HG02610 (cell line): ENCODE data around the gene MISP3.
A peak's percentile ranks its signal among the peaks of the same experiment; 100 is the strongest.

ENCODE experiments used
- ATAC-seq: cut with Tn5 transposase; IDR thresholded peaks from one replicate; pipeline ENCODE4 v1.9.1; 2021; ENCODE audit warnings: mild to moderate bottlenecking, moderate library complexity; ENCODE audit not compliant: unreplicated experiment

The MISP3 gene

DNA sequence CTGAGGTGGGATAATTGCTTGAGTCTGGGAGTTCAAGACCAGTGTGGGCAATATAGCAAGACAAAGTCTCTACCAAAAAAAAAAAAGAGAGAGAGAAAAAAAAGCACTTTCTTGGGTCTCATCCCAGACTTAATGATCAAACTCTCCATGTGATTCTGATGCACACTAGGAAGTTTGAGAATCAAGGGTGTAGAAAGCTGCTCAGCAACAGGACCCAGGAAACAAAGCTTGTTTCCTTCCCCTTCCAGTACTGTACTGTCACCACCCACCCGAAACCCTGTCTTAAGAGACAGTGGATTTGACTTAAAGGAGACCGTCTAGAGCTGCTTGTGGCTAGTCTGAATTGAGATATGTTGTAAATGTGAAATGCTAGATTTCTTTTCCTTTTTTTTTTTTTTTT lies 5.8 kb downstream of the MISP3 start:
- ATAC-seq: no peak

GRCh38 chr19:14080887-14081796 lies 8.6 kb downstream of the MISP3 start:
- peak; percentile 79 for ATAC-seq

DNA sequence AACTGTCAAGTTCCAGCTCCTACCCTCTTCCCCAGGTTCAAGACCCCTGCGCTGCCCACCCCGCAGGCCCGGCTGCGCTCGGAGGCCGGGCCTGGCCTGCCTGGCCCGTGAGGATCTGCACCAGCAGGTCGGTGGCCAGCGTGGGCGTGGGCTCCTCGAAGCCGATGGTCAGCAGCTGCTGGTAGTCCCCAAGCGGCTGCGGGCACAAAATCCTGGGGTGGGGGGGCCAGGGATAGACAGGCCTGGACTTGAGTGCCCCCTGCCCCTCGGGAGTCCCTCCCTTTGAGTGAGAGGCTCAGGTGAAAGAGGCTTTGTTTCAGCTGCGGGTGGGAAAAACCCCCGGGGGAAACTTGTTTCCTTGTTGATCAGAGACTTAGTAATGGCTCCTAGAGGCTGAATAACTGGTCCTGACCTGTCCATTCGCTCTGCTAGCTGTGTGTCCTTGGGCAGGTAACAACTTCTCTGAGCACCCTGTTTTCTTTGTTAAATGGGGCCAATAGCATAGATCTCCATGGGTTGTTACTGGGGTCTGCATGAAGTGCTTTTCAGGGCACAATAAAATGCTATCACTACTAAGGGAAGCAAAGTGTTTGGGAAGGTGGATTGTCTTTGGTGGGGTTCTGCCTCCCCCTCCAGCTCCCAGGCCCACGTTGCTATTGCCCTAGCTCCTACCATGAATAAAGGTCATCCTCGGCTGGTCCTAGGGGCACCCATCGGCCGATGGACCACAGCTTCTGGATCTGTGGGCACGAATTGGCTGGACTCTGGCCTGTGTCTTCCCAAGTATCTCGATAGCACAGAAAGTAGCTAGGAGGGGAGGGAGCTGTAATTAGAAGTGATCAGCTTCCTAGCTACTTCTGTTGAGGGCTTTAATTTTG lies 9.4 kb downstream of the MISP3 start:
- peak; percentile 21 for ATAC-seq

DNA sequence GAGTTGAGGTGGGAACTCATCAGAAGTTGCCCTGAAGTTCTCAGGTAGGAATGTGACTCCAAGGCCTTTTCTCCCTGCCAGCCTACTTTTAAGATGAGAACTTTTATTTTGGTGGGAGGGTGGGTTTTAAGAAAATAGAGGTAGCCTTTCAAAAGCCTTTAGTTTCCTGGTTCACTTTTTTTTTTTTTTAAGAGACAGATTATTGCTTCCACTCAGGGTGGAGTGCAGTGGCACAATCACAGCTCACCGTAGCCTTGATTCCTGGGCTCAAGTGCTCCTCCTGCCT lies 10.0 kb downstream of the MISP3 start:
- no peak for ATAC-seq

DNA sequence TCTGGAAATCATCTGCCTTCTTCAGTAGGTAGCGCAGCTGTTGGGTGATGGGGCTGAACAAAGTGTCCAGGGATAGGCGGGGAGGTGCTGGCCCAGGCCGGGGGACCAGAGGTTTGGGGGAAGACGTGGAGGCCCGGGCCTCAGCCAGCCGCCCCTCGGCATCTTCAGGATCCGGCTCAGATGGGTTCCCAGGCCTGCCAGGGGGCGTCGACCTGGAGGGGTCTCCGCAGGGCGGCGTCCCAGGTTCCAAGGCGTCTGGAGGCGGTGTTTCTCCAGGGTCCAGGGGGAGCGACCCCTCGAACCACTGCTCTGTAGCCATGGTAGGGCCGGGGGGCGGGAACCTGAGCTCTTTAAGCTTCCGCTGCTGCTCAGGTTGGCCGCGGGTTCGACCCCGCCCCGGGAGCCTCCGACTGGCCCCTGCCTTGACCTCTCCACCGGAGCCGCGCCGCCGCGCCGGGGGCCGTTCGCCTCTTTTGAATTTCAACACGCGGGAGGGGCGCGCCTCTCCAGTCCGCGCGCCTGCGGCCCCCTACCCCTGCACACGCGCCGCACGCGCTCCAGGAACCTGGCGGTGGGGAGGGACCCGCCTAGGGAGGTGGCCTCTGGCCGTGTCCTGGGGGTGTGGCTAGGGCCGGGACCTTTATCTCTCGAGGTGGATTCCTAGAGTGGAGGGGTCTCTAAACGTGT lies 12.9 kb downstream of the MISP3 start, which contains the start of gene C19orf67:
Gene C19orf67 (minus strand): TSS at position 475 of the 687 bp plus-strand sequence. CDS start 156 bp downstream, at position 319.
- ATAC-seq: no peak

DNA sequence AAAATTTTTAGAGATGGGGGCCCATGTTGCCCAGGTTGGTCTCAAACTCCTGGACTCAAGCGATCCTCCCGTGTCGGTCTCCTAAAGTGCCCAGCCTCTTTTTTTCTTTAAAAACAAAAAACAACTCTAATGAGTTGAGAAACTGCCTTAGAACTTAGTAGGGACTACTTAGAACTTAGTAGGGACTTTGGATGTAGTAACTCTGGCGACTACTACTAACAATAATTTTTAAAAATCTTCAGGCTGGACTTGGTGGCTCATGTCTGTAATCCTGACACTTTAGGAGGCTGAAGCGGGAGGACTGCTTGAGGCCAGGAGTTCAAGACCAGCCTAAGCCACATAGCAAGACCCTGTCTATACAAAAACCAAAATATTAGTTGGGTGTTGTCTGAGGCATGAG lies 13.5 kb downstream of the MISP3 start:
- no peak for ATAC-seq

- no peak for ATAC-seq
Measured at GRCh38 chr19:14088634-14089411, 16.2 kb downstream of the MISP3 start.

GRCh38 chr19:14089412-14089661 lies 16.8 kb downstream of the MISP3 start:
- no peak for ATAC-seq

DNA sequence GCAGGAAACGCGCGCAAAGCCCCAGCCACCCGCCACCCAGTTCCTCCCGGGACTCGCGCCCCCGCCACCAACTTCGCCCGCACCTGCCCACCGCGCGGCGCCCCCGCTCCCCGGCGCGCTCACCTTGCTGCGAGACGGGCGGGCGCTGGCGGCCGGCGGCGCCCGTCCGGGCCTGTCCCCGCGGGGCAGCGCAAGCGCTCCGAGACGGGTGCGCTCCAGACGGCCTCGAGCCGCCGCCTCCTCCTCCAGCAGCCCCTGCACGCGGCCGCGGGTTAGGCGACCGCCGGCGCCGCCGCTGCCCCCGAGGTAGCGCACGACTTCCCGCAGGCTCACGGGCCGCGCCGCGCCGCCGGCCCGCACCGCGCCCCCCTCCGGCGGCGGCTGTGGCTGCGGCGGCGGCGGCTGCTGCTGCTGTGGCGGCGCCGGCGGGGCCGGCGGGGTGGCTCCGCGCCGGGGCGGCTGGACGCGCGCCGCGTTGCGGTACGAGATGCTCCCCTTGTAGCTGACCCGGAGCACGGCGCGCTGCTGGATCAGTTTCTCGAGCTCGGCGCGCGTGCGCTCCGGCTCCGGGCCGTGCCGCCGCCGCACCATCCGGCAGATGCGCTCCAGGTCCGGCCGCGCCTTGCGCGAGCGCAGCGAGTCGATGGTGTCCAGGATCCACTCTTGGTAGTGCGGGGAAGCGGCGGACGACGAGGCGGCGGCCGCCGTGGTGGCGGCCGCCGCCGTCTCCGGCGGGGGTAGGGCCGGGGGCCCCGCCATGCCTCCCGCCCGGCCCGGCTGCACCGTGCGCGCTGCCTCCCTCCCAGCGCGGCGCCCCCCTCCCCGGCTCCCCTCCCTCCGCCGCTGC lies 17.3 kb downstream of the MISP3 start:
- no peak for ATAC-seq

GRCh38 chr19:14090509-14091080 lies 18.0 kb downstream of the MISP3 start, which contains the start of gene SAMD1:
SAMD1 (minus strand) TSS chr19:14090751.
- ATAC-seq: peak; percentile 28

DNA sequence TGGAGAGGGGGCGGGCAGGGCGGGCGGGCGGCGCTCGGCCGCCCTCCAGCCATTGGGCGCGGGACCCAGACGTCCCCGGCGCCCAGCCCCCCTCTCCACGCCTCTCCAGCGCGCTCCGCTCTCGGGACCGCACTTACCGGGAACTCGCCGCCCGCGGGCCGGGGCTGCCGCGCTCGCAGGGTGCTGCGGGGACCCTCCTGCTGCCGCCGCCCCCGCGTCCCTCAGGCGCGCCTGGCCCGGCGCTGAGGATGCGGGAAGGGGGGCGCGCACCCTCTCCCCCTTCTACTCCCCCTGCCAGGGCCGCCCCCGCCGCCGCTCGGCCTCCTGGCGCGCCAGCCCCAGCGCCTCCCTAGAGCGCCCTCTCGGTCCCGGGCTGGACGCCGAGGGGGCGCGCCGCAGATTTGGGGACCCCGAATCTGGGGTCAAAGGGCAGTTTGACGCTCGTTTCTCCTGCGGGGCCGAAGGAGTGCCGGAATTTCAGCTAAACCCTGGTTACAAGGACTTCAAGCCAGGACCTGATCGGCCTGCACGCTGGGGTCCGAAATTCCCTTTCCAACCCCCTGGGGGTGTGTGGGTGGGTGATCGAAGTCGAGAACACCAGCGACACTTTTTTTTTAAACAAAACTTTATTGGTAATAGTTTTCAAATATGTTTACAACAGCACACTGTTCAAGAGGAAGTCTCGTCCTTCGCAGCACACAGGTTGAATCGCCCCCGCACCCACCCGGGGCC lies 18.7 kb downstream of the MISP3 start:
- ATAC-seq: peak; percentile 69

DNA sequence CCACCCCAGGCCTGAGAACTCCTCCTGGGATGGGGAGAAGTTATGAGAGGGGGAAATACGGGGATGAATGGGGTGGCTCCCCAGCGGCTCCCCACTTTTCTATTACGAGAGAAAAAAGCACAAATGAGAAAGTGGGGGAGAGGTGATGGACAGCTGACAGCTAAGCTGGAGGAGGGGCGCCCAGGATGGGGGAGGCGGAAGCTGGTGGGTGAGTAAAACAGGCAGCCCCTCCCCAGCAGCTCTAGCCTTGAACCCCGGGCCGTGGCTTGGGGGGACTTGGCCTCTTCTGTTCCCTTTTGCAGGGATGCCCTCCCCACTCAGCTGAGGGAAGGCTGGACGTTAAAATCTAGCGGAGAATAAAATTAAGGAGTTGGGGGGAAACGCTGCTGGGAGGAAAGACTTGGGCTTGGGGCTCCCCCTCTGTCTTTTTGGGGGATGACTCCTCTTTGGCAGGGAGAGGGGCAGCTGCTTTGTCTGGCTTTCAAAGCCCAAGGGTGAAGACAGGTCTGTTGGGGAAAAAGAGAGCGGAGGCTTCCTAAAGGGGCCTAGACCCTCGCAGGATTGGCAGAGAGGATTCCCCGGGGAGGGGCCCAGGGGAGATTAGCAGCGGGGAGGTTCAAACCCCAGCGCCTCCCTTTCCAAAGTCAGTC lies 19.4 kb downstream of the MISP3 start:
- ATAC-seq: peak; percentile 4

GRCh38 chr19:14093117-14093823 lies 20.7 kb downstream of the MISP3 start:
- no peak for ATAC-seq

- no peak for ATAC-seq
Measured at GRCh38 chr19:14094854-14095253, 22.3 kb downstream of the MISP3 start.

DNA sequence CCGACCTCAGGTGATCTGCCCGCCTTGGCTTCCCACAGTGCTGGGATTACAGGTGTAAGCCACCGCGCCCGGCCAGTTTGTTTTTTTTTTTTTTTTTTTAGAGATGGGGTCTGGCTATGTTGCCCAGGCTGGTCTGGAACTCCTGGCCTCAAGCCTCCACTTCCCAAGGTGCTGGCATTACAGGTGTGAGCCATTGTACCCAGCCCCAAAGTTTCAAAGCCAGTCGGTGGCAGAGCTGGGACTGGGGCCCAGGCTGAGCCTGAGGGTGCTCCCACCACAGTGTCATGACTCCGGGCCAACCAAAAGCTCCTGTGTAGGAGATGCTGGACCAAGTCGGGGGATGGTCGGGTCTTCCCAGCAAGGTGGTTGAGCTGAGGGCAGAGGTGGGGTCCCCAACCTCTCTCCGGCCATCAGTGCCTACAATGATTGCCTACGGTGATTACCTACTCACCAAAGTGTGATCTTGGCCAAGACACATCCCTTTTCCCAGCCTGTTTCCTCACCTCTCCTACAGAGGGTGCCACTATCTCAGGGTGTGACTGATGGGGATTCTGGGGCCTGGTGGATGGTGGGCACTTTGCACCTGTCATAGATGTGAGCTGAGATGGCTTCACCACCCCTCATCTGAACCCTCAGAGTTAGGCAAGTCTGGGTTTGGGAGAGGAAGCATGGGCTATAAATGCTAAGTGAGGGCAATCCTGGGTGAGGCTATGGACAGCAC lies 23.8 kb downstream of the MISP3 start:
- ATAC-seq: no peak

- no peak for ATAC-seq
Measured at GRCh38 chr19:14097532-14098151, 25.1 kb downstream of the MISP3 start.
